CD8-positive, alpha-beta memory T cell (primary cell): ENCODE results near the gene GPR152. TPM values are rescaled to one million over a fixed set of nuclear protein-coding genes. Genes with fewer than 3 reads are reported as not detected.

ENCODE experiments used
- CTCF ChIA-PET: fragments of 350-600 bp; sonication (Branson Sonifier 250); formaldehyde crosslinking; loops from one replicate; lab custom pipeline; 2021; ENCODE audit warnings: antibody characterized with exemption; lab: Charles Lee
- POLR2A ChIA-PET: fragments of 350-600 bp; sonication (Branson Sonifier 250); formaldehyde crosslinking; loops from one replicate; lab custom pipeline; 2021; ENCODE audit warnings: antibody characterized with exemption; lab: Charles Lee
- DNase-seq, 5 donors: peaks; one replicate each; pipeline versions ENCODE4 v3.0.0 to v3.0.0-alpha.2; 2020 to 2022; ENCODE audit warnings: mixed read lengths in 1 of 5
- H3K27ac ChIP-seq: one replicate; pipeline ENCODE4 v1.7.0; 2013; ENCODE audit warnings: low read depth, mild to moderate bottlenecking, low read length, moderate library complexity
- H3K27me3 ChIP-seq: 2 replicates; pipeline ENCODE4 v1.7.0; 2013; ENCODE audit warnings: low read length, mild to moderate bottlenecking; ENCODE audit not compliant: insufficient read depth, poor library complexity, severe bottlenecking
- H3K36me3 ChIP-seq: 2 replicates; pipeline ENCODE4 v1.7.0; 2013; ENCODE audit warnings: mild to moderate bottlenecking, low read length, moderate library complexity; ENCODE audit not compliant: insufficient read depth
- H3K4me1 ChIP-seq: 2 replicates; pipeline ENCODE4 v1.7.0; 2013; ENCODE audit warnings: mild to moderate bottlenecking, low read length, moderate library complexity; ENCODE audit not compliant: insufficient read depth
- H3K4me3 ChIP-seq: 2 replicates; pipeline ENCODE4 v1.7.0; 2013; ENCODE audit warnings: mild to moderate bottlenecking, low read length
- H3K9me3 ChIP-seq: 2 replicates; pipeline ENCODE4 v1.7.0; 2013; ENCODE audit warnings: mild to moderate bottlenecking, low read length
- H3K27ac Mint-ChIP-seq, 8 donors: one replicate each; pipeline ENCODE4 v1.8.0; 2020 to 2021; ENCODE audit warnings: mixed read lengths in 8 of 8, mild to moderate bottlenecking in 6 of 8, inconsistent platforms in 3 of 8, moderate library complexity in 3 of 8
- H3K27me3 Mint-ChIP-seq, 2 donors: one replicate each; pipeline ENCODE4 v1.8.0; 2020 to 2021; ENCODE audit warnings: mixed read lengths in 2 of 2, mild to moderate bottlenecking in 1 of 2, moderate library complexity in 1 of 2
- H3K36me3 Mint-ChIP-seq, 3 donors: one replicate each; pipeline ENCODE4 v1.8.0; 2020 to 2021; ENCODE audit warnings: mixed read lengths in 3 of 3, inconsistent platforms in 1 of 3, mild to moderate bottlenecking in 1 of 3
- H3K4me1 Mint-ChIP-seq, 3 donors: one replicate each; pipeline ENCODE4 v1.8.0; 2020 to 2021; ENCODE audit warnings: mixed read lengths in 3 of 3, inconsistent platforms in 1 of 3, mild to moderate bottlenecking in 1 of 3
- H3K4me3 Mint-ChIP-seq, 7 donors: one replicate each; pipeline ENCODE4 v1.8.0; 2020 to 2021; ENCODE audit warnings: mixed read lengths in 7 of 7, mild to moderate bottlenecking in 6 of 7, moderate library complexity in 4 of 7, inconsistent platforms in 2 of 7
- H3K9me3 Mint-ChIP-seq, 5 donors: one replicate each; pipeline ENCODE4 v1.8.0; 2020 to 2022; ENCODE audit warnings: mixed read lengths in 5 of 5, mild to moderate bottlenecking in 3 of 5, moderate library complexity in 2 of 5, inconsistent platforms in 1 of 5
- polyA plus RNA-seq: library from polyadenylated mRNA; unstranded; fragments of 300-500 nt; fragmentation: Illumina TruSeq; gene quantifications from one replicate; pipeline ENCODE4 v1.2.3, GENCODE V29; 2021
- total RNA-seq, 2 experiments: library from RNA; stranded (reverse); gene quantifications; one replicate each; pipeline ENCODE4 v1.2.3, GENCODE V29; 2021

GPR152 gene
- total and polyA plus RNA-seq, 3 experiments from 2014 or later, result 0.87 TPM; not detected in 2

DNA sequence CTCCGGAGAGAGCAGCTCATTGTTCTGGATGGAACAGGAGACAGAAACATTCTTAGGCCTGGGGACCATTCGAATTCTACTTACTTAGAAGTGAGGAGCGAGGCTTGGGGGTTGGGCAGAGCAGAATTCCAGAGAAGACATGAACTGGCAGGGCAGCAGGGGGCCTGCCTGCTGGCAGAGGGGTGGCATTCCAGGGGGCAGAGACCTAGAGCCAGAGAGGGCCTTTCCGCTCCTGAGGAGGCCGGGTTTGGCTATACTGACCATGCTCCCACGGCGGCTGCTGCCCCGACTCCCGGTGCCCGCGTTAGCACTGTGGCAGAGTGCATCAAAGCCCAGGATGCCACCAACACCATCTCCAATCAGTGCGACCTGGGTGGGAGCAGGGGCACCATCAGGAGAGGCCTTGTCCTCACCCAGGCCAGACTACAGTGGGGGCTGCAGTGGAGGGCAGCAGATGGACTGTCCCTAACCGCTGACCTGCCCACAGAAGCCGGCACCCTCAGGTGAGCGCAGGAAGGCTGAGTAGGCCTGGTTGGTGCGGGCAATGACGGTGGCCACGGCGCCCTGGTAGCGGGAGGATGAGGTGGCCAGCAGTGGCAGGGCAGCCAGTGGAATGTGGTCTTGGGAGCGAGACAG is 45.2 kb upstream of the GPR152 start:
- Mint-ChIP-seq H3K27ac (peak overlapping the region in 1 of 8 donors; percentile 41), H3K4me1 (peaks cover 10 to 15% (median 14%) of the 10 kb centered on the region in 3 donors), H3K36me3 (peaks cover 8 to 89% (median 12%) of the 10 kb centered on the region in 3 donors), H3K9me3 (no peaks in the 10 kb centered on the region), H3K4me3 (no peak overlapping the region), H3K27me3 (no peaks in the 10 kb centered on the region)
- Histone ChIP-seq H3K36me3 (peaks cover 18% of the 10 kb centered on the region), H3K27me3 (no peaks in the 10 kb centered on the region), H3K4me1 (no peaks in the 10 kb centered on the region), H3K9me3 (no peaks in the 10 kb centered on the region), H3K27ac (no peak overlapping the region), H3K4me3 (no peak overlapping the region)
- DNase-seq, result no peak
- CTCF ChIA-PET, result no interaction called here
- POLR2A ChIA-PET, result no interaction called here

- Histone ChIP-seq H3K27me3 (no peaks in the 10 kb centered on the region), H3K27ac (no peak overlapping the region), H3K4me3 (no peak overlapping the region), H3K9me3 (no peaks in the 10 kb centered on the region), H3K4me1 (no peaks in the 10 kb centered on the region), H3K36me3 (peaks cover 18% of the 10 kb centered on the region)
- peaks cover 7% of the 10 kb centered on the region in 3 donors for H3K4me1 Mint-ChIP-seq
- no peak for DNase-seq
- no peaks in the 10 kb centered on the region for H3K9me3 Mint-ChIP-seq
- H3K4me3 Mint-ChIP-seq, result no peak overlapping the region
- peak overlapping the region in 4 of 8 donors; percentile 39 to 93 (median 63) for H3K27ac Mint-ChIP-seq
- ChIA-PET POLR2A (no interaction called here), CTCF (no interaction called here)
- peaks cover 7 to 86% (median 9%) of the 10 kb centered on the region in 3 donors for H3K36me3 Mint-ChIP-seq
- no peaks in the 10 kb centered on the region for H3K27me3 Mint-ChIP-seq
These were observed 43.6 kb upstream of the GPR152 start for GRCh38 chr11:67496113-67496512.

- no peaks in the 10 kb centered on the region for H3K4me1 ChIP-seq
- peak overlapping the region in 1 of 8 donors; percentile 66 for H3K27ac Mint-ChIP-seq
- no peak overlapping the region for H3K4me3 ChIP-seq
- H3K36me3 ChIP-seq, result peaks cover 11% of the 10 kb centered on the region
- no peaks in the 10 kb centered on the region for H3K27me3 Mint-ChIP-seq
- no peaks in the 10 kb centered on the region for H3K9me3 Mint-ChIP-seq
- H3K36me3 Mint-ChIP-seq, result peaks cover 0 to 86% (median 2%) of the 10 kb centered on the region in 3 donors
- H3K4me3 Mint-ChIP-seq, result no peak overlapping the region
- ChIA-PET POLR2A (interaction anchor here (0.6 kb wide), 1 partner anchor 69 kb away, joined by 4 read pairs; no protein-coding TSS in a partner anchor), CTCF (no interaction called here)
- no peak for DNase-seq
- no peak overlapping the region for H3K27ac ChIP-seq
- peaks cover under 1 to 3% (median under 1%) of the 10 kb centered on the region in 3 donors for H3K4me1 Mint-ChIP-seq
- H3K9me3 ChIP-seq, result no peaks in the 10 kb centered on the region
- no peaks in the 10 kb centered on the region for H3K27me3 ChIP-seq
These were observed 42.9 kb upstream of the GPR152 start for GRCh38 chr11:67495234-67496005.

DNA sequence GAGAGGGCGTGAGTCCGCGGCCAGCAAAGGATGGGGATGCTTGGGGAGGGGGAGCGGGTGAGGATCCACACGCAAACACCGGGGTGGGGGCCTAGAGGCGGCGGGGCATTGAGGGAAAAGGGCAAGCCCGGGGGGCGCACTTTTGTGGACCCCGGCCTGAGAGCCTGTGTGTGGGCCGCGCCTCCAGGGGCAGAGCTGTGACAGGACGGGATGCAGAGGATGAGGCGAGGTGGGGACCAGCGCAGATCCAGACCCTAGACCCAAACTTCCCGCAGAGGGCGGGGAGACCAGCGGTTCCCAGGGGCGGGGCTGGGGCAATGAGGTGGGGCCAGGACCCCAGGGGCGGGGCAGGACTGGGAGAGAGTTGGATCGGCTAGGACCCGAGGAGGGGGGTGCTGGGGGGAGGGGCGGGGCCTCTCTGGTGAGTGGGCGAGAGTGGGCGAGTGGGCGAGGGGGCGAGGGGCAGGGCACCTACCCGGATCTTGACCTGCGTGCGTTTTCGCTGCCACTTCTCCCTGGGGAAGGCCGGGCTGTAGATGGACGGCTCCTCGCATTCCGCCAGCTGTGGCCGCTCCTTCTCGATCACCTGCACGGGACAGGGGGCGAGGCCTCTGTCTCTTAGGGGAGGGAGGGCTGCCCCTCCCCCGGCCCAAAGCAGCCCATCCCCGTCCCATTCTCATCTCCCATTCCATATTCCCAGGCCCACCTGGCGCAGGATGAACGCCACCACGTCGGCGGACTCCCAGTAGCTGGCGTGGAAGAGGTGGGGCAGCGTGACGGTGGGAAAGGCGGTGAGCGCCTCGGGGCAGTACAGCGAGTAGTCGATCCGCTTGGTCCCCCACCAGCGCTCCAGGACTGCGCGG is 42.1 kb upstream of the GPR152 start:
- DNase-seq, result no peak
- Mint-ChIP-seq H3K27ac (peak overlapping the region in 2 of 8 donors; percentile 26 to 57), H3K4me3 (no peak overlapping the region), H3K4me1 (peaks cover 3 to 7% (median 3%) of the 10 kb centered on the region in 3 donors), H3K9me3 (no peaks in the 10 kb centered on the region), H3K27me3 (no peaks in the 10 kb centered on the region), H3K36me3 (peaks cover 0 to 88% (median 5%) of the 10 kb centered on the region in 3 donors)
- H3K27me3 ChIP-seq, result no peaks in the 10 kb centered on the region
- peaks cover 9% of the 10 kb centered on the region for H3K36me3 ChIP-seq
- H3K4me3 ChIP-seq, result no peak overlapping the region
- no peak overlapping the region for H3K27ac ChIP-seq
- POLR2A ChIA-PET, result interaction anchor here (0.6 kb wide), 1 partner anchor 69 kb away, joined by 4 read pairs; no protein-coding TSS in a partner anchor
- no peaks in the 10 kb centered on the region for H3K9me3 ChIP-seq
- CTCF ChIA-PET, result no interaction called here
- H3K4me1 ChIP-seq, result no peaks in the 10 kb centered on the region

GRCh38 chr11:67493548-67494370 is 41.2 kb upstream of the GPR152 start:
- CTCF ChIA-PET, result interaction anchor here (1.4 to 2.0 kb wide), 2 partner anchors 11 to 92 kb away, joined by 4 to 5 read pairs; partner anchors contain the start of genes PITPNM1 and PPP1CA
- H3K36me3 Mint-ChIP-seq, result peaks cover 0 to 86% (median 4%) of the 10 kb centered on the region in 3 donors
- no peaks in the 10 kb centered on the region for H3K27me3 Mint-ChIP-seq
- no peaks in the 10 kb centered on the region for H3K9me3 Mint-ChIP-seq
- Histone ChIP-seq H3K4me3 (no peak overlapping the region), H3K4me1 (peaks cover under 1% of the 10 kb centered on the region), H3K27me3 (no peaks in the 10 kb centered on the region), H3K36me3 (peaks cover 14% of the 10 kb centered on the region), H3K27ac (no peak overlapping the region), H3K9me3 (no peaks in the 10 kb centered on the region)
- no peak overlapping the region for H3K4me3 Mint-ChIP-seq
- peaks cover 4 to 11% (median 5%) of the 10 kb centered on the region in 3 donors for H3K4me1 Mint-ChIP-seq
- DNase-seq, result no peak
- H3K27ac Mint-ChIP-seq, result peak overlapping the region in 2 of 8 donors; percentile 15 to 17
- POLR2A ChIA-PET, result interaction anchor here (0.6 to 1.9 kb wide), 2 partner anchors 10 to 71 kb away, joined by 3 to 8 read pairs; partner anchors contain the start of gene AIP

DNA sequence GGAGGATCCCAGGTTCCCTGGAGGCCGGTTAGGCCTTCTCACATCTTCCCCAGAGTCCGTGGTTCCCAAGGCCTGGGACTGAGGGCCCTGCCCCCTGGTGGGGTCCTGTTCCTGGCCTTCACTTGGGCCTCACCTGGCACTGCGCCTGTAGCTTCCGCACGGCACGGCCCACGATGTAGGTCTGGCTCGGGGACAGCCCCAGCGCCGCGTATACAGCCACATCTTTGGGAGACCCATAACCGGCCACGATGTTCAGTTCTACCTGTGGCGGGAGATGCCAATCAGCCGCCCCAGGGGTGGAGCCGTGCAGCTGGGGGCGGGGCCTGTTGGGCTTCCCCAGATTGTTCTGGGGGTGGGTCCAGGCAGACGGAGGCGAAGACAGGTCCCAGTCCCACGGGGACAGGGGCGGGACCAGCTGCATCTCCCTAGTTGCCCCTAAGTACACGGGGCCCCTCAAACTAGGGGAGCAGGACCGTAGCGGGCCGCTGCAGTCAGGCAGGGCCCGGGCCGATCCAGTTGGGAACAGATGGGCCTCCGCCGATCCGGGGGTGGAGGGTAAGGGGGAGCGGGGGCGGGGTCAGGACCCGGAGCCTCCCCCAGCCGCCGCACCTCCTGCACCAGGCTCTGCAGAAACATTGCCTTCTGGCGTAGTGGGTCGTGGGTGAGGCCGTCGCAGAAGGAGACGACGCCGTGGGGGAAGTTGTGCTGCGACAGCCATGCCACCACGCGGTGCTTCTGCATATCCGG is 40.4 kb upstream of the GPR152 start:
- no peak for DNase-seq
- CTCF ChIA-PET, result interaction anchor here (0.9 to 2.0 kb wide), 6 partner anchors 12 to 104 kb away, joined by 3 to 5 read pairs (median 4); partner anchors contain the start of genes PITPNM1, PPP1CA and PTPRCAP

More for the DNA sequence above, 40.4 kb upstream of the GPR152 start:
- peaks cover 8% of the 10 kb centered on the region for H3K4me1 ChIP-seq
- Mint-ChIP-seq H3K4me3 (no peak overlapping the region), H3K36me3 (peaks cover 0 to 86% (median 7%) of the 10 kb centered on the region in 3 donors), H3K27me3 (no peaks in the 10 kb centered on the region), H3K27ac (peak overlapping the region in 1 of 8 donors; percentile 36), H3K4me1 (peaks cover 7 to 19% (median 12%) of the 10 kb centered on the region in 3 donors), H3K9me3 (no peaks in the 10 kb centered on the region)
- H3K27me3 ChIP-seq, result no peaks in the 10 kb centered on the region
- no peak overlapping the region for H3K27ac ChIP-seq
- H3K4me3 ChIP-seq, result no peak overlapping the region
- H3K36me3 ChIP-seq, result peaks cover 17% of the 10 kb centered on the region
- H3K9me3 ChIP-seq, result no peaks in the 10 kb centered on the region
- POLR2A ChIA-PET, result interaction anchor here (0.6 to 1.9 kb wide), 5 partner anchors 9 to 92 kb away, joined by 3 to 8 read pairs (median 3); partner anchors contain the start of genes AIP, GPR152 and PPP1CA
